ENCODE data around the gene ANK3.

The ANK3 gene

DNA sequence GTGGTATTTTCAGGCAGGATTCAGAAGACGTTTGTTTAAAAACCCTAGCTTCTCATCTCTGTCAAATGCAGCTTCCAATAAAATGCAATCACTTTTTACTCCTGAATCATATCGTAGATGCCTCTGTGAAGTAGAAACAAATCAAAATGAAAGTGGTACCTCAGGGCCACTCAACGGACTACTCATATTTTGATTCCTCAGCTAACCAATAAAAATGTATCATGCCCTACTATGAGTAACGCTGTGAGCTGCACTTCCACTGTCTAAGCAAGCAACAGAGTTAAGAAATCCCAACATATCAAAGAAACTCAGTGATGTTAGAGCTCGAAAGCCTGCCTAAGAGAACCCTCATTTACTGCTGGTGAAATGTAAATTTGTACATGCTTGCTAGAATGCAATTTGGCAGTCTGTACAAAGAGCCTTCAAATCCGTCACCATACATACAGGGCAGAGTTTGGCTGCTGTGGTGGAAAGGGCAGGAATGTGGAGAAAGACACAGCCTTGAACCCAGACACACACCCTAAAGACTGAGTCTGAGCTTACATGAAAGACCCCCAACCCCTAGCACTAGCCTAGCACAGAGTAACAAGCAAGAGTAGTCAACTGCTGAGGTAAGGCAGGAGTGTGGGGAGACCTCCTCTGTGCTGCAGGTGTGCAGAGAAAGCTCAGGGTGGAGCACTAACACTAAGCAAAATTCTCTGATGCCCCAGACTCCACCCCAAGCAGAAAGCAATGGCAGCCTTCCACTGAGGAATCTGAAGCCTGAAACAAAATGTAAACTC is 151.5 kb downstream of the ANK3 start:
- no peaks in the 10 kb centered on the region for H3K36me3 ChIP-seq (ENCODE audit: control insufficient read depth in 2 of 2, insufficient read depth in 1 of 2, low read length in 2 of 2)
- POLR2A ChIA-PET, result no interaction called here
- TF ChIP-seq ZNF558 (tag by site-specific recombination; IDR thresholded peaks at IDR 0.05), result no peak
- TF ChIP-seq, protein P1, sequence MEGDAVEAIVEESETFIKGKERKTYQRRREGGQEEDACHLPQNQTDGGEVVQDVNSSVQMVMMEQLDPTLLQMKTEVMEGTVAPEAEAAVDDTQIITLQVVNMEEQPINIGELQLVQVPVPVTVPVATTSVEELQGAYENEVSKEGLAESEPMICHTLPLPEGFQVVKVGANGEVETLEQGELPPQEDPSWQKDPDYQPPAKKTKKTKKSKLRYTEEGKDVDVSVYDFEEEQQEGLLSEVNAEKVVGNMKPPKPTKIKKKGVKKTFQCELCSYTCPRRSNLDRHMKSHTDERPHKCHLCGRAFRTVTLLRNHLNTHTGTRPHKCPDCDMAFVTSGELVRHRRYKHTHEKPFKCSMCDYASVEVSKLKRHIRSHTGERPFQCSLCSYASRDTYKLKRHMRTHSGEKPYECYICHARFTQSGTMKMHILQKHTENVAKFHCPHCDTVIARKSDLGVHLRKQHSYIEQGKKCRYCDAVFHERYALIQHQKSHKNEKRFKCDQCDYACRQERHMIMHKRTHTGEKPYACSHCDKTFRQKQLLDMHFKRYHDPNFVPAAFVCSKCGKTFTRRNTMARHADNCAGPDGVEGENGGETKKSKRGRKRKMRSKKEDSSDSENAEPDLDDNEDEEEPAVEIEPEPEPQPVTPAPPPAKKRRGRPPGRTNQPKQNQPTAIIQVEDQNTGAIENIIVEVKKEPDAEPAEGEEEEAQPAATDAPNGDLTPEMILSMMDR (tag by site-specific recombination; IDR thresholded peaks at IDR 0.05), result 0 out of 2 replicates have a peak, but pooled peaks have one; percentile 36
- TF ChIP-seq HOXD13 (CRISPR knock-in tag; IDR thresholded peaks at IDR 0.05; ENCODE audit: borderline replicate concordance), result no peak
- no peak for TF ChIP-seq ZNF2 (tag by site-specific recombination; IDR thresholded peaks at IDR 0.05)
- no peak for TF ChIP-seq TSHZ1 (tag by site-specific recombination; IDR thresholded peaks at IDR 0.05; ENCODE audit: borderline replicate concordance)
- no peak for TF ChIP-seq ZNF302 (tag by site-specific recombination; IDR thresholded peaks at IDR 0.05; ENCODE audit: low read depth)
- TF ChIP-seq ZNF660 (tag by site-specific recombination; IDR thresholded peaks at IDR 0.05), result no peak
- peak; percentile 47 for TF ChIP-seq ZNF654 (tag by site-specific recombination; IDR thresholded peaks at IDR 0.05; ENCODE audit: low read depth)
- no peak overlapping the region for H3K4me3 ChIP-seq (ENCODE audit: low read depth, low read length)
- no peak overlapping the region for H3K27ac ChIP-seq (ENCODE audit: extremely low read depth, low read depth, low read length)
- CTCF ChIA-PET, result interaction anchor here (0.6 to 2.4 kb wide), 18 partner anchors 13 to 1298 kb away, joined by 3 to 16 read pairs (median 4); no protein-coding TSS in a partner anchor
- H3K9me3 ChIP-seq (ENCODE audit: control insufficient read depth, insufficient read depth, low read depth, low read length), result no peaks in the 10 kb centered on the region
- no peaks in the 10 kb centered on the region for H3K4me1 ChIP-seq (ENCODE audit: control insufficient read depth, insufficient read depth, low read length)

- Histone ChIP-seq H3K4me1 (ENCODE audit: control insufficient read depth, insufficient read depth, low read length) (no peaks in the 10 kb centered on the region), H3K27ac (ENCODE audit: extremely low read depth, low read depth, low read length) (no peak overlapping the region), H3K9me3 (ENCODE audit: control insufficient read depth, insufficient read depth, low read depth, low read length) (no peaks in the 10 kb centered on the region), H3K36me3 (ENCODE audit: control insufficient read depth in 2 of 2, insufficient read depth in 1 of 2, low read length in 2 of 2) (no peaks in the 10 kb centered on the region), H3K4me3 (ENCODE audit: low read depth, low read length) (no peak overlapping the region)
- no peak for TF ChIP-seq ZNF266 (tag by site-specific recombination; IDR thresholded peaks at IDR 0.05; ENCODE audit: low read depth)
- TF ChIP-seq ZIC2 (tag by site-specific recombination; IDR thresholded peaks at IDR 0.05), result no peak
- no peak for TF ChIP-seq ZNF555 (tag by site-specific recombination; conservative IDR thresholded peaks at IDR 0.05)
- TF ChIP-seq FEZF1 (tag by site-specific recombination; IDR thresholded peaks at IDR 0.05), result no peak
- TF ChIP-seq TRIM28 (IDR thresholded peaks at IDR 0.05; ENCODE audit: borderline replicate concordance, low read length), result no peak
- TF ChIP-seq ZNF510 (tag by site-specific recombination; IDR thresholded peaks at IDR 0.05; ENCODE audit: insufficient replicate concordance), result no peak
- TF ChIP-seq ZNF529 (tag by site-specific recombination; IDR thresholded peaks at IDR 0.05; ENCODE audit: insufficient replicate concordance), result no peak
- TF ChIP-seq ZFP37 (tag by site-specific recombination; IDR thresholded peaks at IDR 0.05), result no peak
- TF ChIP-seq, protein P2, sequence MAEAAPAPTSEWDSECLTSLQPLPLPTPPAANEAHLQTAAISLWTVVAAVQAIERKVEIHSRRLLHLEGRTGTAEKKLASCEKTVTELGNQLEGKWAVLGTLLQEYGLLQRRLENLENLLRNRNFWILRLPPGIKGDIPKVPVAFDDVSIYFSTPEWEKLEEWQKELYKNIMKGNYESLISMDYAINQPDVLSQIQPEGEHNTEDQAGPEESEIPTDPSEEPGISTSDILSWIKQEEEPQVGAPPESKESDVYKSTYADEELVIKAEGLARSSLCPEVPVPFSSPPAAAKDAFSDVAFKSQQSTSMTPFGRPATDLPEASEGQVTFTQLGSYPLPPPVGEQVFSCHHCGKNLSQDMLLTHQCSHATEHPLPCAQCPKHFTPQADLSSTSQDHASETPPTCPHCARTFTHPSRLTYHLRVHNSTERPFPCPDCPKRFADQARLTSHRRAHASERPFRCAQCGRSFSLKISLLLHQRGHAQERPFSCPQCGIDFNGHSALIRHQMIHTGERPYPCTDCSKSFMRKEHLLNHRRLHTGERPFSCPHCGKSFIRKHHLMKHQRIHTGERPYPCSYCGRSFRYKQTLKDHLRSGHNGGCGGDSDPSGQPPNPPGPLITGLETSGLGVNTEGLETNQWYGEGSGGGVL (tag by site-specific recombination; IDR thresholded peaks at IDR 0.05), result no peak
- TF ChIP-seq KLF1 (tag by site-specific recombination; IDR thresholded peaks at IDR 0.05), result no peak
- POLR2A ChIA-PET, result no interaction called here
- CTCF ChIA-PET, result interaction anchor here (0.9 to 2.3 kb wide), 4 partner anchors 122 to 410 kb away, joined by 4 to 11 read pairs (median 6); no protein-coding TSS in a partner anchor
These were observed 152.7 kb downstream of the ANK3 start for GRCh38 chr10:60236869-60237524.
